ENCODE data around the gene ST8SIA4. TPM values are rescaled to one million over a fixed set of nuclear protein-coding genes. Genes with fewer than 3 reads are reported as not detected.

The ST8SIA4 gene
- total and polyA plus RNA-seq, 10 of the 15 experiments (the other 5 are each of a cell fraction or from before 2014, with no cell fraction given): 4.4 to 30.9 (median 19.5) TPM

DNA sequence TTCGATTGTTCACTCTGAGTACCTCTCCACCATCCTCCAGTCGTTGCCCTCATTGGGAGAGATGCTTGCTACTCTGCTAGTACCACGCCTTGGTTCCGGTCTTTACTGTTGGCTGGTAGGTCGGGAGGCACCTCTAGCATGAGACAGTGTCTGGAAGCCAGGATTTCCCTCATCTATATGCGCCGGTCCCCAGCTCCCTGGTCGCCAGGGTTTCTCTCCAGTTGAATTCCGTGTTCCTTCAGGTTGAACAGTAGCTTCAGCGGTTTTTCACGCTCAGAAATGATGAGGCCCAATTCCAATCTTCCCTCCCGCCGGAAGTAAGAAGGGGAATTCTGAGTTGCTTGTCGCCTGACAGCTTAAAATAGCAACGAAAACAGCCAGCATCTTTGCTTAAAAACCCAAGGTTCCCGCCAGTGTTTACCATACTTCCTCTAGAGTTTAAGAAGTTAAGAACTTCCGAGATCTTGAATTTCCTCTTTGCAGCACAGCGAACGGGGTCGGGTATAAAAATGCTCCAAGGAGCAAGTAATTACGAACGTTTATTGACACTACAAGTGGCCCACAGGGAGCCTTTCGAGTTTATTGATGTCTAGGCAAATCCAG is 1.3 kb upstream of the ST8SIA4 start (continued):
- no peak for TF ChIP-seq ZNF622 (IDR thresholded peaks at IDR 0.05)
- TF ChIP-seq HCFC1 (IDR thresholded peaks at IDR 0.05; ENCODE audit: low read length): no peak
- TF ChIP-seq NFIC (IDR thresholded peaks at IDR 0.05; ENCODE audit: low read depth, low read length): peak; percentile 69; the same call in 1 of the 2 replicates
- no peak for TF ChIP-seq MYC (IDR thresholded peaks at IDR 0.05; ENCODE audit: insufficient read depth, insufficient read length, insufficient replicate concordance, low read length, severe bottlenecking)
- TF ChIP-seq NFYA (IDR thresholded peaks at IDR 0.05; ENCODE audit: borderline replicate concordance, low read depth, low read length): no peak
- peak; percentile 66 for TF ChIP-seq MEF2B (IDR thresholded peaks at IDR 0.05; ENCODE audit: partially characterized antibody, poor library complexity, severe bottlenecking)
- TF ChIP-seq NR2C2 (IDR thresholded peaks at IDR 0.05; ENCODE audit: borderline replicate concordance, control insufficient read depth, insufficient read length, low read depth): no peak
- TF ChIP-seq SREBF1 (IDR thresholded peaks at IDR 0.05; ENCODE audit: low read length): no peak
- TF ChIP-seq FOXK2 (IDR thresholded peaks at IDR 0.05): no peak
- TF ChIP-seq IKZF1 (conservative IDR thresholded peaks at IDR 0.05): peak; percentile 85
- peak; percentile 86 for TF ChIP-seq EED (IDR thresholded peaks at IDR 0.05; ENCODE audit: low read depth)
- no peak for TF ChIP-seq TCF12 (IDR thresholded peaks at IDR 0.05; ENCODE audit: low read depth, low read length)
- TF ChIP-seq, protein P1, sequence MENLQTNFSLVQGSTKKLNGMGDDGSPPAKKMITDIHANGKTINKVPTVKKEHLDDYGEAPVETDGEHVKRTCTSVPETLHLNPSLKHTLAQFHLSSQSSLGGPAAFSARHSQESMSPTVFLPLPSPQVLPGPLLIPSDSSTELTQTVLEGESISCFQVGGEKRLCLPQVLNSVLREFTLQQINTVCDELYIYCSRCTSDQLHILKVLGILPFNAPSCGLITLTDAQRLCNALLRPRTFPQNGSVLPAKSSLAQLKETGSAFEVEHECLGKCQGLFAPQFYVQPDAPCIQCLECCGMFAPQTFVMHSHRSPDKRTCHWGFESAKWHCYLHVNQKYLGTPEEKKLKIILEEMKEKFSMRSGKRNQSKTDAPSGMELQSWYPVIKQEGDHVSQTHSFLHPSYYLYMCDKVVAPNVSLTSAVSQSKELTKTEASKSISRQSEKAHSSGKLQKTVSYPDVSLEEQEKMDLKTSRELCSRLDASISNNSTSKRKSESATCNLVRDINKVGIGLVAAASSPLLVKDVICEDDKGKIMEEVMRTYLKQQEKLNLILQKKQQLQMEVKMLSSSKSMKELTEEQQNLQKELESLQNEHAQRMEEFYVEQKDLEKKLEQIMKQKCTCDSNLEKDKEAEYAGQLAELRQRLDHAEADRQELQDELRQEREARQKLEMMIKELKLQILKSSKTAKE (IDR thresholded peaks at IDR 0.05; ENCODE audit: low read depth, poor library complexity, severe bottlenecking): no peak
- no peak for TF ChIP-seq PAX5 (IDR thresholded peaks at IDR 0.05; ENCODE audit: borderline replicate concordance, low read depth, low read length)
- no peak for TF ChIP-seq NR2C1 (IDR thresholded peaks at IDR 0.05)
- peak; percentile 44; the same call in 1 of the 2 replicates for TF ChIP-seq TAF1 (IDR thresholded peaks at IDR 0.05; ENCODE audit: borderline replicate concordance, low read depth, low read length)
- TF ChIP-seq JUNB (IDR thresholded peaks at IDR 0.05): peak; percentile 10; the same call in 1 of the 2 replicates
- TF ChIP-seq, protein P2, sequence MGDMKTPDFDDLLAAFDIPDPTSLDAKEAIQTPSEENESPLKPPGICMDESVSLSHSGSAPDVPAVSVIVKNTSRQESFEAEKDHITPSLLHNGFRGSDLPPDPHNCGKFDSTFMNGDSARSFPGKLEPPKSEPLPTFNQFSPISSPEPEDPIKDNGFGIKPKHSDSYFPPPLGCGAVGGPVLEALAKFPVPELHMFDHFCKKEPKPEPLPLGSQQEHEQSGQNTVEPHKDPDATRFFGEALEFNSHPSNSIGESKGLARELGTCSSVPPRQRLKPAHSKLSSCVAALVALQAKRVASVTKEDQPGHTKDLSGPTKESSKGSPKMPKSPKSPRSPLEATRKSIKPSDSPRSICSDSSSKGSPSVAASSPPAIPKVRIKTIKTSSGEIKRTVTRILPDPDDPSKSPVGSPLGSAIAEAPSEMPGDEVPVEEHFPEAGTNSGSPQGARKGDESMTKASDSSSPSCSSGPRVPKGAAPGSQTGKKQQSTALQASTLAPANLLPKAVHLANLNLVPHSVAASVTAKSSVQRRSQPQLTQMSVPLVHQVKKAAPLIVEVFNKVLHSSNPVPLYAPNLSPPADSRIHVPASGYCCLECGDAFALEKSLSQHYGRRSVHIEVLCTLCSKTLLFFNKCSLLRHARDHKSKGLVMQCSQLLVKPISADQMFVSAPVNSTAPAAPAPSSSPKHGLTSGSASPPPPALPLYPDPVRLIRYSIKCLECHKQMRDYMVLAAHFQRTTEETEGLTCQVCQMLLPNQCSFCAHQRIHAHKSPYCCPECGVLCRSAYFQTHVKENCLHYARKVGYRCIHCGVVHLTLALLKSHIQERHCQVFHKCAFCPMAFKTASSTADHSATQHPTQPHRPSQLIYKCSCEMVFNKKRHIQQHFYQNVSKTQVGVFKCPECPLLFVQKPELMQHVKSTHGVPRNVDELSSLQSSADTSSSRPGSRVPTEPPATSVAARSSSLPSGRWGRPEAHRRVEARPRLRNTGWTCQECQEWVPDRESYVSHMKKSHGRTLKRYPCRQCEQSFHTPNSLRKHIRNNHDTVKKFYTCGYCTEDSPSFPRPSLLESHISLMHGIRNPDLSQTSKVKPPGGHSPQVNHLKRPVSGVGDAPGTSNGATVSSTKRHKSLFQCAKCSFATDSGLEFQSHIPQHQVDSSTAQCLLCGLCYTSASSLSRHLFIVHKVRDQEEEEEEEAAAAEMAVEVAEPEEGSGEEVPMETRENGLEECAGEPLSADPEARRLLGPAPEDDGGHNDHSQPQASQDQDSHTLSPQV (IDR thresholded peaks at IDR 0.05): no peak
- peak in 1 of 2 experiments; percentile 66; a peak in 2 of 4 replicates for TF ChIP-seq BHLHE40 (IDR thresholded peaks at IDR 0.05; ENCODE audit: borderline replicate concordance in 1 of 2, low read depth in 2 of 2, low read length in 1 of 2)
- no peak for TF ChIP-seq HDAC6 (IDR thresholded peaks at IDR 0.05; ENCODE audit: unreplicated experiment)
- no peak for TF ChIP-seq KDM1A (IDR thresholded peaks at IDR 0.05; ENCODE audit: borderline replicate concordance)
- TF ChIP-seq, protein P3, sequence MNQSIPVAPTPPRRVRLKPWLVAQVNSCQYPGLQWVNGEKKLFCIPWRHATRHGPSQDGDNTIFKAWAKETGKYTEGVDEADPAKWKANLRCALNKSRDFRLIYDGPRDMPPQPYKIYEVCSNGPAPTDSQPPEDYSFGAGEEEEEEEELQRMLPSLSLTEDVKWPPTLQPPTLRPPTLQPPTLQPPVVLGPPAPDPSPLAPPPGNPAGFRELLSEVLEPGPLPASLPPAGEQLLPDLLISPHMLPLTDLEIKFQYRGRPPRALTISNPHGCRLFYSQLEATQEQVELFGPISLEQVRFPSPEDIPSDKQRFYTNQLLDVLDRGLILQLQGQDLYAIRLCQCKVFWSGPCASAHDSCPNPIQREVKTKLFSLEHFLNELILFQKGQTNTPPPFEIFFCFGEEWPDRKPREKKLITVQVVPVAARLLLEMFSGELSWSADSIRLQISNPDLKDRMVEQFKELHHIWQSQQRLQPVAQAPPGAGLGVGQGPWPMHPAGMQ (IDR thresholded peaks at IDR 0.05; ENCODE audit: borderline replicate concordance): no peak
- TF ChIP-seq MTA2 (IDR thresholded peaks at IDR 0.05; ENCODE audit: low read depth): no peak

Data from GM12878 (cell line).